ENCODE results near the gene IL1RN. TPM values are rescaled to one million over a fixed set of nuclear protein-coding genes. Genes with fewer than 3 reads are reported as not detected.

Gene IL1RN
- polyA plus RNA-seq, 1 of the 3 experiments (the other 2 are of a cell fraction) = not detected

DNA sequence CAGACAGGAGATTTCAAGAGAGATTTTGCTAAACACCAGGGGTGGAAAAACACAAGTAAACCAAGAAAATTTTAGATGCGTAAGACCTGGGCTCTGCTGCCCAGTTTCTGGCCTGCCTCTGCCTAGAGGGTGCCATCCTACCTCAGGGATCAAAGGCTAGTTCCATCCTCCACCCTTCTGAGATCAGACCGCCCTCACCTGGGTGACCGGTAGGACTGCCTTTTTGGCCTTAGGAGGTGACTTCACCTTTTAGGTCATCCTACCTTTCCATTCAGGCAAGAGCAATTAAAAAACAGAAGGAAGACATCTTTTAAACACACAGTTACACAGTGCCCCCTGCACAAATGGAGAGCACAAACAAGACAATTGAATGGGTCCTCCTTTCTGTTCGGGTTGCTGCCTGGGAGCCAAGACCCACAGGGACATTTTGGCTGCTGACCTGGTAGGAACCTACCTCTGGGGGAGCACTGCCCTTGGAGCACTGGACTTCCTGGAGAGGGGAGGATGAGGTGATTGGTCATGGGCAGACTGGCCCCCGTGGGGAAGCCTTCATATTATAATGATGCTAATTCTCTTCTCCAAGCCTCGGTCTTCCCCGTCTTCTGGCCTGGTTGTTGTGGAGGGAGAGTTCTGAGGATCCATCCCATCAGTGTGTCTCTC lies 49.4 kb downstream of the IL1RN start:
- Histone ChIP-seq H3K4me1 (ENCODE audit: control insufficient read depth in 1 of 2, insufficient read depth in 2 of 2, low read depth in 1 of 2, low read length in 1 of 2) (no peaks in the 10 kb centered on the region; a peak in 1 of 4 replicates), H3K79me2 (ENCODE audit: insufficient read depth) (no peaks in the 10 kb centered on the region), H3K4me3 (ENCODE audit: low read depth in 2 of 2, low read length in 1 of 2) (no peak overlapping the region), H3F3A (replicated peaks; ENCODE audit: insufficient read depth) (no peaks in the 10 kb centered on the region), H3K9me3 (no peaks in the 10 kb centered on the region), H2AFZ (ENCODE audit: low read depth) (no peak overlapping the region), H3K36me3 (replicated peaks in 1 of 2; ENCODE audit: control insufficient read depth in 1 of 2, insufficient read depth in 2 of 2, low read length in 1 of 2) (no peaks in the 10 kb centered on the region), H4K20me1 (ENCODE audit: insufficient read depth) (no peaks in the 10 kb centered on the region), H3K9me2 (no peaks in the 10 kb centered on the region), H3K27ac (ENCODE audit: low read depth in 2 of 2, low read length in 1 of 2) (no peak overlapping the region), H3K27me3 (ENCODE audit: insufficient read depth) (peaks cover 9% of the 10 kb centered on the region; the same call in 1 of the 2 replicates), H3K4me2 (no peak overlapping the region), H3K9ac (no peak overlapping the region)
- ChIA-PET CTCF (interaction anchor here (2.1 kb wide), 1 partner anchor 22 kb away, joined by 7 read pairs; no protein-coding TSS in a partner anchor), POLR2A (no interaction called here)
- no peak for DNase-seq
- TF ChIP-seq NRF1 (IDR thresholded peaks at IDR 0.05; ENCODE audit: low read depth, low read length) (no peak), TEAD4 (IDR thresholded peaks at IDR 0.05; ENCODE audit: borderline replicate concordance, insufficient read depth) (no peak), TAF1 (IDR thresholded peaks at IDR 0.05; ENCODE audit: borderline replicate concordance, low read depth, low read length) (no peak), YY1 (IDR thresholded peaks at IDR 0.05; ENCODE audit: low read depth) (no peak), EZH2phosphoT487 (IDR thresholded peaks at IDR 0.05; ENCODE audit: borderline replicate concordance, low read depth) (no peak), CHD2 (IDR thresholded peaks at IDR 0.05; ENCODE audit: low read length, partially characterized antibody) (no peak), ELF1 (IDR thresholded peaks at IDR 0.05) (no peak), MXI1 (IDR thresholded peaks at IDR 0.05; ENCODE audit: low read depth, low read length) (no peak), GATA2 (CRISPR knock-in tag; IDR thresholded peaks at IDR 0.05) (no peak), RAD21 (IDR thresholded peaks at IDR 0.05; ENCODE audit: low read length) (no peak), POLR2AphosphoS5 (IDR thresholded peaks at IDR 0.05; ENCODE audit: low read depth, low read length) (no peak), RFX5 (IDR thresholded peaks at IDR 0.05; ENCODE audit: low read length) (no peak), FOXM1 (IDR thresholded peaks at IDR 0.05; ENCODE audit: low read depth) (no peak), SMC3 (IDR thresholded peaks at IDR 0.05; ENCODE audit: low read depth, low read length) (no peak), MEF2A (IDR thresholded peaks at IDR 0.05; ENCODE audit: borderline replicate concordance, low read depth) (no peak), RCOR1 (IDR thresholded peaks at IDR 0.05; ENCODE audit: low read length) (no peak), JUND (IDR thresholded peaks at IDR 0.05) (no peak)
- TF ChIP-seq, protein P1, sequence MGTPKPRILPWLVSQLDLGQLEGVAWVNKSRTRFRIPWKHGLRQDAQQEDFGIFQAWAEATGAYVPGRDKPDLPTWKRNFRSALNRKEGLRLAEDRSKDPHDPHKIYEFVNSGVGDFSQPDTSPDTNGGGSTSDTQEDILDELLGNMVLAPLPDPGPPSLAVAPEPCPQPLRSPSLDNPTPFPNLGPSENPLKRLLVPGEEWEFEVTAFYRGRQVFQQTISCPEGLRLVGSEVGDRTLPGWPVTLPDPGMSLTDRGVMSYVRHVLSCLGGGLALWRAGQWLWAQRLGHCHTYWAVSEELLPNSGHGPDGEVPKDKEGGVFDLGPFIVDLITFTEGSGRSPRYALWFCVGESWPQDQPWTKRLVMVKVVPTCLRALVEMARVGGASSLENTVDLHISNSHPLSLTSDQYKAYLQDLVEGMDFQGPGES (IDR thresholded peaks at IDR 0.05; ENCODE audit: low read depth, low read length) = no peak
- TF ChIP-seq, protein P2, sequence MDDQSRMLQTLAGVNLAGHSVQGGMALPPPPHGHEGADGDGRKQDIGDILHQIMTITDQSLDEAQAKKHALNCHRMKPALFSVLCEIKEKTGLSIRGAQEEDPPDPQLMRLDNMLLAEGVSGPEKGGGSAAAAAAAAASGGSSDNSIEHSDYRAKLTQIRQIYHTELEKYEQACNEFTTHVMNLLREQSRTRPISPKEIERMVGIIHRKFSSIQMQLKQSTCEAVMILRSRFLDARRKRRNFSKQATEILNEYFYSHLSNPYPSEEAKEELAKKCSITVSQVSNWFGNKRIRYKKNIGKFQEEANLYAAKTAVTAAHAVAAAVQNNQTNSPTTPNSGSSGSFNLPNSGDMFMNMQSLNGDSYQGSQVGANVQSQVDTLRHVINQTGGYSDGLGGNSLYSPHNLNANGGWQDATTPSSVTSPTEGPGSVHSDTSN (IDR thresholded peaks at IDR 0.05) = no peak
- TF ChIP-seq, protein P3, sequence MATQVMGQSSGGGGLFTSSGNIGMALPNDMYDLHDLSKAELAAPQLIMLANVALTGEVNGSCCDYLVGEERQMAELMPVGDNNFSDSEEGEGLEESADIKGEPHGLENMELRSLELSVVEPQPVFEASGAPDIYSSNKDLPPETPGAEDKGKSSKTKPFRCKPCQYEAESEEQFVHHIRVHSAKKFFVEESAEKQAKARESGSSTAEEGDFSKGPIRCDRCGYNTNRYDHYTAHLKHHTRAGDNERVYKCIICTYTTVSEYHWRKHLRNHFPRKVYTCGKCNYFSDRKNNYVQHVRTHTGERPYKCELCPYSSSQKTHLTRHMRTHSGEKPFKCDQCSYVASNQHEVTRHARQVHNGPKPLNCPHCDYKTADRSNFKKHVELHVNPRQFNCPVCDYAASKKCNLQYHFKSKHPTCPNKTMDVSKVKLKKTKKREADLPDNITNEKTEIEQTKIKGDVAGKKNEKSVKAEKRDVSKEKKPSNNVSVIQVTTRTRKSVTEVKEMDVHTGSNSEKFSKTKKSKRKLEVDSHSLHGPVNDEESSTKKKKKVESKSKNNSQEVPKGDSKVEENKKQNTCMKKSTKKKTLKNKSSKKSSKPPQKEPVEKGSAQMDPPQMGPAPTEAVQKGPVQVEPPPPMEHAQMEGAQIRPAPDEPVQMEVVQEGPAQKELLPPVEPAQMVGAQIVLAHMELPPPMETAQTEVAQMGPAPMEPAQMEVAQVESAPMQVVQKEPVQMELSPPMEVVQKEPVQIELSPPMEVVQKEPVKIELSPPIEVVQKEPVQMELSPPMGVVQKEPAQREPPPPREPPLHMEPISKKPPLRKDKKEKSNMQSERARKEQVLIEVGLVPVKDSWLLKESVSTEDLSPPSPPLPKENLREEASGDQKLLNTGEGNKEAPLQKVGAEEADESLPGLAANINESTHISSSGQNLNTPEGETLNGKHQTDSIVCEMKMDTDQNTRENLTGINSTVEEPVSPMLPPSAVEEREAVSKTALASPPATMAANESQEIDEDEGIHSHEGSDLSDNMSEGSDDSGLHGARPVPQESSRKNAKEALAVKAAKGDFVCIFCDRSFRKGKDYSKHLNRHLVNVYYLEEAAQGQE (IDR thresholded peaks at IDR 0.05; ENCODE audit: low read depth, low read length) = no peak
- WGBS (ENCODE audit: low lambda C conversion rate) = 55% methylated on average over 7 of the region's 7 CpGs

Data from SK-N-SH (cell line).